ENCODE results near the gene FURIN.
"Not testable (repeated sequence)": the region's sequence is repeated elsewhere in the genome, so short reads cannot be mapped to it uniquely, and the experiment has no call there.

Gene FURIN

GRCh38 chr15:90845201-90845949 lies 23.0 kb upstream of the FURIN start:
- peak; percentile 82 to 85 for ATAC-seq

GRCh38 chr15:90849424-90849823 lies 19.0 kb upstream of the FURIN start:
- ATAC-seq, result not testable (repeated sequence)

- ATAC-seq, result peak in 1 of 2 donors; percentile 24
Observed at GRCh38 chr15:90851114-90851513, 17.3 kb upstream of the FURIN start.

- no peak for ATAC-seq
Observed at GRCh38 chr15:90851940-90852339, 16.4 kb upstream of the FURIN start.

- no peak for ATAC-seq
Observed at GRCh38 chr15:90855139-90855538, 13.2 kb upstream of the FURIN start.

GRCh38 chr15:90857337-90857736 lies 11.1 kb upstream of the FURIN start:
- no peak for ATAC-seq

- no peak for ATAC-seq
Observed at GRCh38 chr15:90857883-90858443, 10.4 kb upstream of the FURIN start.

GRCh38 chr15:90859234-90860131 lies 8.9 kb upstream of the FURIN start:
- no peak for ATAC-seq

- ATAC-seq, result no peak
Observed at GRCh38 chr15:90860450-90860849, 7.9 kb upstream of the FURIN start.

- no peak for ATAC-seq
Observed at GRCh38 chr15:90860942-90861675, 7.3 kb upstream of the FURIN start.

GRCh38 chr15:90862487-90862886 lies 5.9 kb upstream of the FURIN start:
- no peak for ATAC-seq

GRCh38 chr15:90862964-90863778 lies 5.2 kb upstream of the FURIN start:
- no peak for ATAC-seq

GRCh38 chr15:90863987-90864386 lies 4.4 kb upstream of the FURIN start:
- peak; percentile 25 to 65 for ATAC-seq

- peak in 1 of 2 donors; percentile 28 for ATAC-seq
Observed at GRCh38 chr15:90864507-90864906, 3.9 kb upstream of the FURIN start.

- no peak for ATAC-seq
Observed at GRCh38 chr15:90865702-90866101, 2.7 kb upstream of the FURIN start.

- ATAC-seq, result no peak
Observed at GRCh38 chr15:90866161-90866715, 2.1 kb upstream of the FURIN start.

- ATAC-seq, result no peak
Observed at GRCh38 chr15:90866800-90867199, 1.6 kb upstream of the FURIN start.

GRCh38 chr15:90869140-90869541 lies 753 bp downstream of the FURIN start:
- ATAC-seq, result no peak

GRCh38 chr15:90869601-90870353 lies 1.4 kb downstream of the FURIN start:
- no peak for ATAC-seq

GRCh38 chr15:90870354-90871138 lies 2.2 kb downstream of the FURIN start:
- no peak for ATAC-seq
